T47D (cell line): Measurements from ENCODE around the gene PPP1R12B.
"Not testable (repeated sequence)": the region's sequence is repeated elsewhere in the genome, so short reads cannot be mapped to it uniquely, and the experiment has no call there.

Experiments
- DNase-seq, 2 experiments: peaks; one replicate each; pipeline versions ENCODE4 v3.0.0 to v3.0.0-alpha.2; 2011 to 2012; ENCODE audit warnings: low read depth in 1 of 2, low spot score in 1 of 2
- JUND ChIP-seq: IDR thresholded peaks from 2 replicates; pipeline ENCODE4 v1.6.1; 2012; ENCODE audit warnings: low read depth
- in situ Hi-C: cut with HindIII; loops from 2 replicates; pipeline ENCODE4 v1.10.0; 2016; ENCODE audit warnings: low sequenced_read_pairs, low pct_unique_long_range_greater_than_20kb

The PPP1R12B gene

GRCh38 chr1:202432338-202432737, 83.8 kb downstream of the PPP1R12B start:
- in situ Hi-C loops, DNase-seq: not testable (repeated sequence)

- in situ Hi-C loops, result no loop called here
- no peak for TF ChIP-seq JUND
Observed at GRCh38 chr1:202433155-202434043, 84.9 kb downstream of the PPP1R12B start.

GRCh38 chr1:202434059-202434458, 85.6 kb downstream of the PPP1R12B start:
- TF ChIP-seq JUND, result no peak
- in situ Hi-C loops, result no loop called here
- DNase-seq, result no peak

More at GRCh38 chr1:202433155-202434043, 84.9 kb downstream of the PPP1R12B start:
- DNase-seq, result no peak

- in situ Hi-C loops, result no loop called here
- no peak for TF ChIP-seq JUND
- no peak for DNase-seq
Observed at GRCh38 chr1:202438393-202439174, 90.1 kb downstream of the PPP1R12B start.

- in situ Hi-C loops, result no loop called here
- no peak for TF ChIP-seq JUND
- no peak for DNase-seq
Observed at GRCh38 chr1:202439308-202439707, 90.8 kb downstream of the PPP1R12B start.

GRCh38 chr1:202448140-202448539, 99.6 kb downstream of the PPP1R12B start:
- DNase-seq, in situ Hi-C loops: not testable (repeated sequence)

- in situ Hi-C loops, DNase-seq: not testable (repeated sequence)
Observed at GRCh38 chr1:202451641-202452040, 103.1 kb downstream of the PPP1R12B start.

GRCh38 chr1:202452508-202452907, 104.0 kb downstream of the PPP1R12B start:
- DNase-seq, result no peak
- in situ Hi-C loops, result no loop called here
- TF ChIP-seq JUND, result no peak

- in situ Hi-C loops, DNase-seq: not testable (repeated sequence)
Observed at GRCh38 chr1:202456372-202457169, 108.1 kb downstream of the PPP1R12B start.

- in situ Hi-C loops, DNase-seq: not testable (repeated sequence)
Observed at GRCh38 chr1:202458651-202459050, 110.2 kb downstream of the PPP1R12B start.

GRCh38 chr1:202459470-202460142, 111.1 kb downstream of the PPP1R12B start:
- DNase-seq, in situ Hi-C loops: not testable (repeated sequence)

GRCh38 chr1:202460143-202460495, 111.6 kb downstream of the PPP1R12B start:
- DNase-seq, in situ Hi-C loops: not testable (repeated sequence)
